Measurements from ENCODE around the gene MBTD1.
"Not testable (repeated sequence)": the region's sequence is repeated elsewhere in the genome, so short reads cannot be mapped to it uniquely, and the experiment has no call there.

Gene MBTD1

DNA sequence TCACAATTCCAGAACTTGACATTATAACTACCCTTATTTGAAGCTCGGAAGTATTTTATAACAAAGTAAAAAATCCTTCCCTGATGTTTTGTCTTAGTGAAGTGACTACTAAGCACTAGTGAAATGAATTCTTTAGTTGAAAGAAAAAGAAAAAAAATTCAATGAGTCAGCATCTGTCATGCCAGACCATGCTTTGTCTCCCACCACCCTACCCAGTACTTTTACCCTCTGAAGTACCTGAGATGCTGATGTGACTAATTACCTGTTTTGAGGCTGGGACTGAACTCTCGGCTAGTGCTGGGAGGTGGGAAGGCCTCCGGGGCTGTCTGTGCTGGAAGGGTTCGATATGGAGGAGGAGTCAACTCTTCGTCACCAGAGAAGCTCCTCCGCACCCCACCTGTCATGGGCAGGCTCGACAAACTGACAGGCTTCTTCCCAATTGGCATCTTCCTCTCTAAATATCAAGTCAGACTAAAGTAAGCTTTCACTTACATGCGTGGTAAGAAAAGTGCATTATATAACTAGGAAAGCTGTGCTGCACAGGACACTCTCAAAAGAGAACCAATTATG is 74.0 kb downstream of the MBTD1 start:
- DNase-seq: no peak

DNA sequence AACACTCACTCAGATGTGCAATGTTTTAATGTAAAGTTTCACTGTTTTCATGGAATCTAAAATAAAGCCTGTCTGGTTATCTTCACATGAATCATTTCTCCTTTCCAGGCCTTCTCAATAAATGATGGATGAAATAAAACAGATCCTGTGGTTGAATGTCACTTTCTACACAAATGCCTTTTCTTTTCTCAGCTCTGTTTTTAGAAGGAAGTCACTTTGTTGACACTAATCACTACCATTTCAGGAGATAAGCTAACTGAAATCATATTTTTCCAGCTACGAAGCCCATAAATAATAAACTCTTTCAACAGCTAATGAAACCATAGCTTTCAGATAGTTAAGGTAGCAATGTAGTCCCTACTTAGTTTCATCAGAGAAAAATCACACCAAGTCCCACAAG is 75.7 kb downstream of the MBTD1 start:
- DNase-seq: no peak

DNA sequence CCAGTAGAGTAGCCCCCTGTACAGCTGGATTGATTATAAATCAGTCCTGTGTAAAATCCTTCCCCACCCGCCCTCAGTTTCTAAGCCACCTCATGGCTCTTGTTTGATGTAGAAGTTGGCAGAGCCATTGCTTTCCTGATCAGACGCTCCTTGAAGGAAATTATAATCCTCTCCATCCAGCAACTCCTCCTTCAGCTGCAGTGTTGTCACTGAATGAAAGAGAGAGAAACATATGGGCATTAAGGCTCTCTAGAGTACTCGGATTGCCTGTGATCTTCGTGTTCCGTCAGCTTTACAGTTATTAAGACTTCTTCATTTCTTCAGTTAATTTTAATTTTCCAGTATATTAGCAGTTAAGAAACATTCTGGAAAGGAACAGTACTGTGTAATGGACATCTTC is 79.4 kb downstream of the MBTD1 start:
- DNase-seq: no peak

DNA sequence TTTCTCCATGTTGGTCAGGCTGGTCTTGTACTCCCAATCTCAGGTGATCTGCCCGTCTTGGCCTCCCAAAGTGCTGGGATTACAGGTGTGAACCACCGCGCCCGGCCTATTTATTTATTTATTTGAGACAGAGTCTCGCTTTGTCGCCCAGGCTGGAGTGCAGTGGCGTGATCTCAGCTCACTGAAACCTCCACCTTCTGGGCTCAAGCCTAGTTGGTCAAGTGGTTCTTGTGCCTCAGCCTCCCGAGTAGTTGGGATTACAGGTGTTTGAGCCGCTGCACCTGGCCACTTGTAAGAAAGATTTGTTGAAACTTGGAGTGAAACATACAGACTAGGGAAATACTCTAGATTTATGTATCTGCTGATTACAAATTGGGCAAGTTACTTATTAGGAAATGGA is 87.8 kb downstream of the MBTD1 start:
- not testable (repeated sequence) for DNase-seq

DNA sequence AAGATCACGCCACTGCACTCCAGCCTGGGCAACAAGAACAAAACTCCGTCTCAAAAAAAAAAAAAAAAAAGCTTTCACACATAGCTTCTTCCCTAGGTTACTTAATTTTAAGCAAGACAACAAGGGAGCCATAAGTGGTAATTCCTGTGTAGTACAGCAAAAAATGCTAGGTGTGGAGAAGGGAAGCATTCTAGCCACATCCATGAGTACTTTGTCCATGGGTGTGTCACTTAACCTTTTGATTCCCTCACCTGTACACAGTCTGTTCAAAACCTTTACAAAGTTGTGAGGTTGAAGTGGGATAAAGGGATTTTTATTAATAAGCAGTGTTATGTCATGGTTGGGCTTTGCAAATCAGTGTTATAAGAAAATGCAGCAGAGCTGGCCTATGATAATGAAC is 89.1 kb downstream of the MBTD1 start:
- no peak for DNase-seq

DNA sequence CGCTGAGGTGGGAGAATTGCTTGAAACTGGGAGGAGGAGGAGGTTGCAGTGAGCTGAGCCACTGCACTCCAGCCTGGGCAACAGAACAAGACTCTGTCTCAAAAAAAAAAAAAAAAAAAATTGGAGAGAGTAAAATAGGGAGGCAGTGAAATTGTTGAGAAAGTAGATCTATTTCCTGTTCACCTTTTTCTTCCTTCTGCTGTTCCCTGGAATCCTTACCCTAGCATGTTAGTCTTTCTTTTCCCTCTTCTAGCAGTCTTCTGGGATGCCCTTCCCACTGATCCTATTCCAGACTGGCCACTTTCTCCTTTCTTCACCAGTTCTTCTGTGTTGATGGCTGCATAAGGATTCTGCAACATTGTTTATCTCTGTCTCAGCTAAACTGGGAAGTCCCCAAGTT is 90.5 kb downstream of the MBTD1 start:
- DNase-seq: no peak

DNA sequence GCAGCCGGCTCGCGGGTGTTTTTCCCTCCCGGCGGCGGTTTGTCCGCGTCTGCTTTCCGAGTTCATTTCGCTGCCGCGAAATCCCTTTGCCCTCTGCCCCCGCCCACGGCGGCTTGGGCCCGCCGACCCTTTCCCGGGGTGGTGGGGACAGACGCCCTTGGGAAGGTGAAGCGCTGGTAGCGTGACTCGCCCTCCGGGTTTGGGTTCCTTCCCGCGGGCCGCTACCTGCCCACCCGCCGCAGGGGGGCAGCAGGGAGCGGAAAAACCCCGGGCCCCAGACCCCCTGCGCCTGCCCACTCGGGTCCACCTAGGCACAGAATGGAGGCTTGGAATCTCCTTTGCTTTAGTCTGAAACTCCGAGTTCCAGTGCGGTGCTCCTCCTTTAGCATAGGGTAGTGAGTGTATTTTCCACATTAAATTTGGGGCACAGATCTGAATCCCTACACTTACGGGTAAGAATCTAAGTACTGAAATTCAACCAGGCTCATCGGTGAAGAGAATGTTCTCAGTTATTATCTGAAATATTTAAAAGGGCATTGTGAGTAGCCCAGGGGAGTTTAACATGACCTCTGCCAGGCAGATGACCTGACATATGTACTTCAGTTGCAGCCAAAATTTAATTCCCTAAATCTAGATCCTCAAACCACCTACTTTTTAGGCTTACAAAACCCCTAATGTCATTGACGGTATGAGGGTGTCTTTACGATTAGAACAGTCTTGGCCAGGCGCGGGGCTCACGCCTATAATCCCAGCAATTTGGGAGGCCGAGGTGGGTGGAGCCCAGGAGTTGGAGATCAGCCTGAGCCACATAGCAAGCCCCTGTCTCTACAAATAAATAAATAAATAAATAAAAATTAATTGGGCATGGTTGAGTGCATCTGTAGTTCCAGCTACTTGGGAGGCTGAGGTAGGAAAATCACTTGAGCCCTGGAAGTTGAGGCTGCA is 92.6 kb downstream of the MBTD1 start:
- DNase-seq: peak; percentile 26 to 64 (median 51)

DNA sequence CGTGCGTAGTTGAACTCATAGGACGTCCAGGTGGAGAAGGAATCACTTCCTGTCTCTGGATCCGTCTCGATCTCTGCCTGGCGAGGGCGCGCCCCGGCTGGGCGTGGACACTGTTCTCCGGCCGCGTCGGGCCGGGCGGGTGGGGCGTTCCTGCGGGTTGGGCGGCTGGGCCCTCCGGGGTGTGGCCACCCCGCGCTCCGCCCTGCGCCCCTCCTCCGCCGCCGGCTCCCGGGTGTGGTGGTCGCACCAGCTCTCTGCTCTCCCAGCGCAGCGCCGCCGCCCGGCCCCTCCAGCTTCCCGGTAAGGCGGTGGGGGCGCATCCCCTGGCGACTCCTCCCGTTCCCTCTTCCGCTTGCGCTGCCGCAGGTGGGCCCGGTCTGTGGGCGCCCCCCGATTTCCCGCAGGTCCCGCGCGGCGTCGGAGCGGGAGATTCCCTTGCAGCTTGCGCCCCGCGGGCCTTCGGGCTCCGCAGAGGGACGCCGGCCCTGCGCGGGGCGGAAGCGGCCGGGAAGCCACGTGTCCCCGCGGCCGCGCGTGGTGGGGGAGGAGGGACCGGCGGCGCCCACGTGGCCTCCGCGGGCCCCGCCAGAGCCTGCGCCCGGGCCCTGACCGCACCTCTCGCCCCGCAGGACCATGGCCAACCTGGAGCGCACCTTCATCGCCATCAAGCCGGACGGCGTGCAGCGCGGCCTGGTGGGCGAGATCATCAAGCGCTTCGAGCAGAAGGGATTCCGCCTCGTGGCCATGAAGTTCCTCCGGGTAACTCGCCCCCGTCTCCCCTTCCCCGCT is 93.5 kb downstream of the MBTD1 start, which contains the start of gene NME2:
NME2 (plus strand) TSS at position 214 of the 789 bp plus-strand sequence; CDS start at position 634, 420 bp downstream.
- DNase-seq: peak; percentile 42 to 68 (median 43)

DNA sequence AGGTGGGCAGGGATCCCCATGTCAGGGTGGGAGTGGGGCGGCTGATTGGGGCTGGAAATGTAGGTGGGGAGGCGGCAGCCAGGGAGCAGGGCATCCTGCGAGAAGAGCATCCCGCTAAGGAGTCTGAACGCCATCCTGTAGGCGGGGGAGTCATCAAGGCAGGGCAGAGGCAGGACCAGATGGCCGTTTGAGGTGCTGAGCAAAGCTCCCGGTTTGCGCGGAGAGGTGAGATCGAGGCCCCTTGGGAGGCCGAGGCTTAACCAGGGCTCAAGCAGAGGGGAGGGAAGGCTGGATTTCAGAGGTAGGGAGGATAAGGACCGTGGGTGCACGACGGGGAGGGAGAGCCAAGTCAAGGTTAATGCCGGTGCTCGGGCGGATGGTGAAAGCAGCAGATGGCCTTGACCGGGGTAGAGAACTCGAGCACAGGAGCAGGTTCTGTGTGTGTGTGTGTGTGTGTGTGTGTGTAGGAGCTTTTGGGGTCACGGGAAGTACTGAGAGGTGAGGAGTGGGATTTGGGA is 94.1 kb downstream of the MBTD1 start:
- peak in 3 of 5 donors; percentile 10 to 28 (median 16) for DNase-seq

DNA sequence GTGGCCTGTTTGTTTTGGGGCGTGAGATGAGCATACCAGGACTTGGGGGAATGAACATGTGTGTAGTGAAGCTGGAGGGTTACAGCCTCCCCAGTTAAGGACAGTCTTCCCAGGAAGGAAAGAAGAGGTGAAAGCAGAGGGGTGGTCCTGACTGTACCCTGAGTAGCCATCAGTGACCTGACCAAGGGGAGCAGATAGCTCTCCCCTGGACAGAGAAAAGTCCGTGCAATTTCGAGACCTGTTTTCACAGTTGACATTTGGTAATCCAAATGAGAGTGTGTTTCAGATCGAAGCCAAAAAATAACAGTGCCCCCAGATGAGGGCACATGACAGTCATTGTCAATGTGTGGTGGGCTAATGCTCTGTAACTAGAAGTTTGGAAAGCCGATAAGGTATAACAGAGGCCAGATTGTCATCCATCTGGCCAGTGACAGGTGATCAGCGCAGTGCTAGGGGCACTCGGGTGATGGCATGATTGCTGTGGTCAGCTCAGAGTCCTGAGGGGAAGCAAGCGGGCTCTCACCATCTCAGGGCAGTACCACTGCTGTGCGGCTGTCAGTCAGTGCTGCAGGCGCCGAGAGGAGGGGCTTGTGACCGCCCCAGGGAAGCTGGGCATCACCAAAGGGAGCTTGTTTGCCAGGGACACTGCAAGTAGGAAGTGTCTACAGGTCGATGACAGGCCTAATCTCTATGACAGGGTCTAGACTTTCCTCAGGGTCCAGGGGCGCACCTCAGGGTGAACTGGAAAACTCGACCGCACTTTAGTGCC is 94.8 kb downstream of the MBTD1 start:
- DNase-seq: no peak

DNA sequence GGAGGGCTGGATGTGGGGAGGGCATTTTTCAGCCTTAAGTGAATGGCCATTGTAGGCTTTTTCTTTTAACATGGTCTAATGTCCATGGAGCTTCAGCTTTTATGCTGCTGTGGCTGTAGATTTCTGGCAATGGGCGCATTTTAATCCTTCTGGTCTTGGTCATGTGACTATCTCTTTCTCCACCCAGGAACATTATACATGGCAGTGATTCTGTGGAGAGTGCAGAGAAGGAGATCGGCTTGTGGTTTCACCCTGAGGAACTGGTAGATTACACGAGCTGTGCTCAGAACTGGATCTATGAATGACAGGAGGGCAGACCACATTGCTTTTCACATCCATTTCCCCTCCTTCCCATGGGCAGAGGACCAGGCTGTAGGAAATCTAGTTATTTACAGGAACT is 98.3 kb downstream of the MBTD1 start:
- DNase-seq: no peak

DNA sequence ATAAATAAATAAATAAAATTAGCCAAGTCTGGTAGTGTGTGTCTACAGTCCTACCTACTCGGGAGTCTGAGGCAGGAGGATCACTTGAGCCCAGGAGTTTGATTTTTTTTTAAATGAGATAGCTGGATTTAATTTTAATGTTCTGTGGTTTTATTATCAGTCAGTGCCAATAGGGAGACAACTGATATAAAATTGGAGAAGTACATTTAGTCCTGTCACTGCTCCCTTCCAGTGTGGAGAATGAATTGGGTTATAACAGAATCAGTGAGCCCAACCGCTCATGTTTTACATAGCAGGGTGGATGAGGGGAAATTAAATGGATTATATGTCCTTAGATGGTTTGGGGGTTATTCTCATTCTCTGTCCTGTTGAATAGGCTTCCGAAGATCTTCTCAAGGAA is 100.2 kb downstream of the MBTD1 start:
- DNase-seq: no peak

DNA sequence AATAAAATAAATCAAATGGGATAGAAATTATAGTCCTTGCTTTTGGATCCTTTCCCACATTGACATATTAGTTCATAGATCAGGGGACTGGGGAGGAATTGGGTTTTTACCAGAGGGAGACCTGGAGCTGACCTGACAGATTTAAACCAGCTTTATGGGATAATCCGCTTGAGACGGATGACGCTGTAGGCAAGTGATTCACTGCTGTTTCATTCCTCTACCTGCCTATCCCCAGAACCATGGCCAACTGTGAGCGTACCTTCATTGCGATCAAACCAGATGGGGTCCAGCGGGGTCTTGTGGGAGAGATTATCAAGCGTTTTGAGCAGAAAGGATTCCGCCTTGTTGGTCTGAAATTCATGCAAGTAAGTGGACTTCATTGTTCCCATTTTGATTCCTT is 104.4 kb downstream of the MBTD1 start:
- DNase-seq: no peak

DNA sequence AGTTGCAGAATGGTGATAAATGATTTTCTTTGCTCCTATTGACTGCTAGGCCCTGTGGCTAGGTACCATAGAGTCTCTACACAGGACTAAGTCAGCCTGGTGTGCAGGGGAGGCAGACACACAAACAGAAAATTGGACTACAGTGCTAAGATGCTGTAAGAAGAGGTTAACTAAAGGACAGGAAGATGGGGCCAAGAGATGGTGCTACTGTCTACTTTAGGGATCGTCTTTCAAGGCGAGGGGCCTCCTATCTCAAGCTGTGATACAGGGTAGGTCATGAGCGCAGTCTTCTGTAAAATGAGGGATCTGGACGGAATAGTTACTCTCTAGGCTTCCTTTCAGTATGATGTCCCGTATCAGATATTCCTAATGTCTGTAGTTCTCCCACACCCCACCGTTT is 105.7 kb downstream of the MBTD1 start:
- peak in 1 of 5 donors; percentile 25 for DNase-seq

DNA sequence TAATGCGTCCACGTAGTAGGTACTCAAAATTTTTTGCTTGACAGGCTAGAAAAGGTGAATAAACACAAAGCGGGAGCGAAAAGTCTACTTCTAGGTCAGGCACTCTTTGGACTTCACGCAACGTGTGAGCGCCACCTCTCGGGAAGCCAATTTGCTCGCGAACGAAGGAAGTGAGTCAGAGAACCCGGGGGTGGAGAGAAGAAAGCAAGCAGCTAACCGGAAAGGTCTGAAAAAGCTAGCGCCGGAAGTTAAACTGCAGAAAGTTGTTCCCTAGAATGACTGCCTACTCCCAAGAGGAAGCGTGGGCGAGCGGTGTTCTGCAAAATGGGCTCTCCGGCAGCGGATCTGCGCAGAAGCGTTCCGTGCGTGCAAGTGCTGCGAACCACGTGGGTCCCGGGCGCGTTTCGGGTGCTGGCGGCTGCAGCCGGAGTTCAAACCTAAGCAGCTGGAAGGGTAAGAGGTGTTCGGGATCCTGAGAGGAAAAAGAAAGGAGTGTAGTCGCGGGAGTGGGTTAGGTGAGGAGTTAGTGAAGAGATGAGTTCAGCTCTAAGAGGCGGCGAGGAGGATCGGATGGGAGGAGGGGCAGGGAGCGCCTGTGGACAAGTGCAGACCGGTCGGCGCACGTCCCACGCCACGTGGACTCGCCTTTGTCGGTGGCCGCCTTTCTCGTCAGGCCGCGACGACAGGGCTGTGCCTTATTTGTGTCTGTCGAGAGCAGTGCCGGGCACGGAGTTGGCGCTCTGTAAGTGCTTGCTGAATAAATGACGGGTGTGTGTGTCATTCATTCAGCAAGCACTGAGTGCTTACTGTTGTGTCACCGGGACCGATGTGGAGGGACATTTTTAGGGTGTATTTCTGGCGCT is 106.4 kb downstream of the MBTD1 start, which contains the start of gene NME1:
NME1 (plus strand) TSS at position 350 of the 863 bp plus-strand sequence. CDS start 2,096 bp downstream, outside the sequence.
- DNase-seq: peak; percentile 90 to 98 (median 92)

DNA sequence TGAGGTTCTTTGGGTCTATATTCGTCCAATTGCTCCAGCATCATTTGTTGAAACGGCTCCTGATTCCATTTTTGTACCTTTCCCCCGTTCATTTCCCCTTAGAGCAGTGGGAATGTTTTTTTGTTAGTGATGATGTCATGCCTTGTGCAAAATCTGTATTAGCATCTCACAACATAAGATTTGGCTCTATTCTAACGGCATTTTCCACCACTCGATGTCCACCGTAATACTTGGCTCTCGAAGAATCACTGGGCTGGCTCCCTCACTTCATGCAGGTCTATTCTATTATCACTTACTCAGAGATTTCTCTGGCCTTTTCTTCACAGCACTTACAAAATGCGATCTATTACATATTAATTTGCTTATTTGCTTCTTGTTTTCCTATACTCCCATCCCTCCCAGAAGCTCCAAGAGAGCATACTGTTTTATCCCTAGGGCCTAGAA is 107.1 kb downstream of the MBTD1 start:
- no peak for DNase-seq

DNA sequence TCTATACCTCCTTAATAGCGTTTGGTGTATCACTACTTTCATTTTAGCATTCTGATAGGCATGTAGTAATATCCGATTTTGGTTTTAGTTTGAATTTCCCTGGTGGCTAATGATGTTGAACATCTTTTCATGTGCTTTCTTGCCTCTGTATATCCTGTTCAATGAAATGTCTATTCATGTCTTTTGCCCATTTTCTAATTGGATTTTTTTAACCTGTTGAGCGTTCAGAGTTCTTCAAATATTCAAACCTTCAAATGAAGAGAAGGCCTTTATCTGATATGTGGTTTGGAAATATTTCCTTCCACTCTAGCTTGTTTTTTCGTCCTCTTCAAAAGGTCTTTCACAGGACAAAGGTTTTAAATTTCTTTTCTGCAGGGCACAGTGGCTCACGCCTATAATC is 108.9 kb downstream of the MBTD1 start:
- no peak for DNase-seq

DNA sequence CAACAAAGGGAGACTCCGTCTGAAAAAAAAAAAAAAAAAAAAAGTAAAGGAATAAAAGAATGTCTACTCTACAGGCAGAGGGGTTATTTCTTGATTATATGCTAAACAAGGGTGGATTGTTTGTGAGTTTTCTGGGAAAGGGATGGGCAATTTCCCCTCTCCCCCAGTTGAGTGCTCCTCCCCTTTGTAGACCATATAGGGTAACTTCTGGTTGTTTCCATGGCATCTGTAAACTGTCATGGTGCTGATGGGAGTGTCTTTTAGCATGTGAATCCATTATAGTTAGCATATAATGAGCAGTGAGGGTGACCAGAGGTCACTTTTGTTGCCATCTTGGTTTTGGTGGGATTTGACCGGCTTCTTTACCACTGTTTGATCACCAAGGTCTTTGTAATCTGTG is 110.7 kb downstream of the MBTD1 start:
- DNase-seq: no peak

DNA sequence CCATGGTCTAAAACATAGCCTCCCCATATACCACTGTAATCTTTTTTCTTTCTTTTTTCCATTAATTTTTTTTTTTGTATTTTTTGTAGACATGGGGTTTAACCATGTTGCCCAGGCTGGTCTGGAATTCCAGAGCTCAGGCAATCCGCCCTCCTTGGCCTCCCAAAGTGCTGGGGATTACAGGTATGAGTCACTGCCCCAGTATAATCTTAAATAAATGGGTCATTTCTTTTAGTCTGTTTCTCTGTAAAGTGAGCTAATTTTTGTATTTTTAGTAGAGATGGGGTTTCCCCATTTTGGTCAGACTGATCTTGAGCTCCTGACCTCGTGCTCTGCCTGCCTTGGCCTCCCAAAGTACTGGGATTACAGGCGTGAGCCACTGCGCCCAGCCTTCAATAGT is 112.2 kb downstream of the MBTD1 start:
- DNase-seq: no peak

DNA sequence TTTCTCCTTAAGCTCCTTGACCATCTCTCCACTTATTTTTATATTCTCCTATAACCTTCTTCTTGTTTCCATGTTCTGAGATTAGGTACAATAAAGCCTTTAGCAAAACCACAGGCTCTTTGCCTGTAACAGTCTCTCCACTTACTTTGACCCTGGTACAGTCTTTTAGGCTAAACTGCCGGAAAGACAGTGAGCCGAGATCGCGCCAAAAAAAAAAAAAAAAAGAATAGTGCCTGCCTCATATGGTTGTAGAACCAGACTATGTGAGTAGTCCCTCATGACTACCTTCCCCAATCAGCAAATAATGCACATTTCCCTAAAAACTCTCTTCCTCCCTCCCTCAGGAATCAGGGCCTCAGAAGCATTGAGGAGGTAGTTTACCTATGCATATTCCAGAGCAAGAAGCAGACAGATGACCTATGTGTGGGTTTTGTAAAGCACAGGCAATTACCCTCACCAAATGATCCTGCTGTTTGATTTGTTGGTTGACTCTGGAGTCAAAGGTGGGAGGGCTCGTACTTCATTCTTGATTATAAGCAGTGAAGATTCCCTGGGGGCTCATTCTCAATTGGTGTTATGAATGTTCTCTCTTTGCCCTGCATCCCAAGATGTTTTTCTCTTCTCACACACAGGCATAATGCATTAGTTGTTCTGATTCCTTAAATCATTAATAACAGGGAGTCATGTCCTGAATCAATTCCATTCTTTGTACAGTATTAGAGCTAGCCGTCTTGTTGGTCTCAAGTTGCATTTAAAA is 115.4 kb downstream of the MBTD1 start:
- DNase-seq: no peak

Data from T-helper 1 cell (primary cell).